SH-SY5Y (cell line): ENCODE results near the gene BEST3.

Experiments
- GATA2 ChIP-seq: IDR thresholded peaks from 2 replicates; pipeline ENCODE4 v1.6.1; 2011; ENCODE audit warnings: mild to moderate bottlenecking, low read depth, low read length
- GATA3 ChIP-seq: IDR thresholded peaks from 2 replicates; pipeline ENCODE4 v1.6.1; 2011; ENCODE audit warnings: low read depth, mild to moderate bottlenecking, low read length, moderate library complexity

DNA sequence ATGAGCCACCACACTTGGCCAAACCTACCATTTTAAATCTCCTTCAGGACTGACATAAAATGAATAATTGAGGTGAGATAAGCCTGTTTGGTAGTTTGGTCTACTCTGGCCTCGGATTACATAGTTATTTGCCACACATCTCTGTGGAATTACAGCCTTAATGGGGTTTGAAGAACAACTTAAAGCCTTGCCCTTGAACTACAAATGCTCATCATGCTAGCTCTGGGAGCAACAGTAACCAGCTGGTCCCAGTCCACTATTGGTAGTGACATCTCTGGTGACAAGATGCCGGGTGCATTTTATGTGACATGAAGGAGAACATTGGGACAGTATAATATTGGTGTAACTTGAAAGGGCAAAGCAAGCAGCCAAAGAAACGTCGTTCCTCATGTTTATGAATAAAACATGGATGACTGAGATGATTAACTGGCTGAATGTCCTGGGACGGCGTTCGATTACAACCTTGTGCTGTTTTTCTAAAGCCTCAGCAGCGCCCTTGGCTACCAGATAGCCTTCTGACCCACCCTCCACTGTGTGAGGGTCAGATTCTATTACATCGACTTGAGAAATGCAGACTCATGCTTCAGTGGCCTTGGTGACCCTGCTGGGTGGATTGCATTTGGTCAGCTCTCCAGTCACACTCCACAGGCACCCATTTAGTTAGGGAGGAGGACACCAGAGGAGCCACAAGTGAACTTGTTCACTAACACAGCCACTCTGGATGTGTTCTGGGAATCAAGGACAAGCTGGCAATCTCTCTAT, 41.5 kb downstream of the BEST3 start:
- TF ChIP-seq GATA2 (no peak), GATA3 (no peak)
